GM21737 (cell line): ENCODE results near the gene HIPK1.
"Not testable (repeated sequence)": the region's sequence is repeated elsewhere in the genome, so short reads cannot be mapped to it uniquely, and the experiment has no call there.

ENCODE experiments used
- ATAC-seq: cut with Tn5 transposase; IDR thresholded peaks from one replicate; pipeline ENCODE4 v1.9.1; 2021; ENCODE audit warnings: mild to moderate bottlenecking, moderate library complexity; ENCODE audit not compliant: unreplicated experiment

HIPK1 gene

GRCh38 chr1:113943028-113943811, 14.1 kb downstream of the HIPK1 start:
- ATAC-seq = no peak

- no peak for ATAC-seq
Measured at GRCh38 chr1:113945329-113945728, 16.2 kb downstream of the HIPK1 start.

GRCh38 chr1:113946112-113946511, 17.0 kb downstream of the HIPK1 start:
- no peak for ATAC-seq

- ATAC-seq = no peak
Measured at GRCh38 chr1:113946678-113947387, 17.7 kb downstream of the HIPK1 start.

- ATAC-seq = no peak
Measured at GRCh38 chr1:113947388-113948107, 18.4 kb downstream of the HIPK1 start.

GRCh38 chr1:113948151-113948550, 19.0 kb downstream of the HIPK1 start:
- not testable (repeated sequence) for ATAC-seq

GRCh38 chr1:113949007-113949406, 19.9 kb downstream of the HIPK1 start:
- no peak for ATAC-seq

- no peak for ATAC-seq
Measured at GRCh38 chr1:113950908-113951307, 21.8 kb downstream of the HIPK1 start.

GRCh38 chr1:113951719-113952118, 22.6 kb downstream of the HIPK1 start:
- ATAC-seq = no peak

- no peak for ATAC-seq
Measured at GRCh38 chr1:113957984-113958383, 28.9 kb downstream of the HIPK1 start.

GRCh38 chr1:113958691-113959090, 29.6 kb downstream of the HIPK1 start:
- ATAC-seq = no peak

- no peak for ATAC-seq
Measured at GRCh38 chr1:113963281-113963906, 34.3 kb downstream of the HIPK1 start.

GRCh38 chr1:113965703-113966412, 36.7 kb downstream of the HIPK1 start:
- ATAC-seq = no peak

- ATAC-seq = no peak
Measured at GRCh38 chr1:113972954-113973353, 43.8 kb downstream of the HIPK1 start.

- no peak for ATAC-seq
Measured at GRCh38 chr1:113975211-113975895, 46.2 kb downstream of the HIPK1 start.

- ATAC-seq = no peak
Measured at GRCh38 chr1:113976609-113977278, 47.6 kb downstream of the HIPK1 start.

- no peak for ATAC-seq
Measured at GRCh38 chr1:113977906-113978305, 48.8 kb downstream of the HIPK1 start.

GRCh38 chr1:113978863-113979702, 50.0 kb downstream of the HIPK1 start, which contains the start of gene OLFML3:
OLFML3 (plus strand) TSS chr1:113979474; CDS start chr1:113979517, 43 bp downstream.
- ATAC-seq = no peak
